NCI-H2081 treated with DMSO at 0.1 percent for 48 hours (cell line): ENCODE measurements around the gene INHBC.
"Not testable (repeated sequence)": the region's sequence is repeated elsewhere in the genome, so short reads cannot be mapped to it uniquely, and the experiment has no call there.

Experiments used
- DNase-seq: peaks from one replicate; lab custom pipeline; 2025; lab: John Stamatoyannopoulos, UW

INHBC gene

GRCh38 chr12:57429473-57430111 lies 5.0 kb upstream of the INHBC start:
- DNase-seq = no peak

GRCh38 chr12:57430112-57430930 lies 4.3 kb upstream of the INHBC start:
- DNase-seq = no peak

DNA sequence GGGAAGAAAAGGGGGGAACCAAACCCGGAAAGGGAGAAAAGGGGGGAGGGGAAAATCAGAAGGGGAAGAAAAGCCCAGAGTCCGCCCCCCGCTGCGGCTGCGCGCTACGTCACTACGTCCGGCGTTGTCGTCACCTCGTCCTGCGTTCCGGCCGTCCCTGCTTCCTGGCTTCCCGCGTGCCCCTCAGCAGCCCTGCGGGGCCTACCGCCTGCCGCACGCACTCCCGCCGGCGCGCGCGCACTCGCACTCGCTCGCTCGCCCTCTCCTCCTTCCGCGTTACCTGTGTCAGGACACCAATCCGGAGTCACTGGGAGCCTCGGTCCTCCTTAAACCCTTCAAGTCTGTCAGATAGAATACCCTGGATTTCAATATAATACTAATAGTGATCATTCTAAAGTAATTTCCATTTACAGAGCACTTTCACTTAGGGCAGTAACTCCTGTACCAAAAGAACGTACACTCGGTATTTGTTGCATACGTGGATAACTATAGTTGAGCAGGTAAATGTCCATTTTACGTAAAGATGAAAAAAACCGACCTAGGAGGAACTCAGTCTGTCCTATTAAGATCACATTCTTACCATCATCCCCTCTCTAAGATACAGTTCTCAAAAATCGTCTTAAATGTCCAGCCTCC lies 3.5 kb upstream of the INHBC start, which contains the start of gene R3HDM2:
TSS of gene R3HDM2 (minus strand) at position 113 of the 636 bp plus-strand sequence. CDS start 120,615 bp downstream, outside the sequence.
- DNase-seq = peak; percentile 82

DNA sequence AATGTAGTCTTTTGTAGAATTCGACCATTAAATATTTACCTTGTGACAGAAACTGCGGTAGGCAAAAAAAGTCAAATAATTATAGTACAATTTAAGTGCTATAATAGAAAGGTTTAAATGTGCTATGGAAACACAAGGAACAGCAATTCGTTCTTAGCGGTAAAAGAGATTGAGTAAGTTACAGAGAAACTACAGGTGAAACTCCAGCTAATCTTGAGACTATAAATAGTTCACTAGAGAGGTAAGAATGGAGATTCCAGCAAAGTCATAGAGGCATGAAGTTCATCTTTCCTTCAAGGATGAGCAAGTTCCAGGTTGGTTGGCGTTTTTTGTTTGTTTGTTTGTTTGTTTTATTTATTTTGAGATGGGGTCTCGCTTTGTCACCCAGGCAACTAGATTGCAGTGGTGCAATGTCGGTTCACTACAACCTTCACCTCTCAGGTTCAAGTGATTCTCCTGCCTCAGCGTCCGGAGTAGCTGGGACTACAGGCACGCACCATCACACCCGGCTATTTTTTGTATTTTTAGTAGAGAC lies 2.9 kb upstream of the INHBC start:
- no peak for DNase-seq

DNA sequence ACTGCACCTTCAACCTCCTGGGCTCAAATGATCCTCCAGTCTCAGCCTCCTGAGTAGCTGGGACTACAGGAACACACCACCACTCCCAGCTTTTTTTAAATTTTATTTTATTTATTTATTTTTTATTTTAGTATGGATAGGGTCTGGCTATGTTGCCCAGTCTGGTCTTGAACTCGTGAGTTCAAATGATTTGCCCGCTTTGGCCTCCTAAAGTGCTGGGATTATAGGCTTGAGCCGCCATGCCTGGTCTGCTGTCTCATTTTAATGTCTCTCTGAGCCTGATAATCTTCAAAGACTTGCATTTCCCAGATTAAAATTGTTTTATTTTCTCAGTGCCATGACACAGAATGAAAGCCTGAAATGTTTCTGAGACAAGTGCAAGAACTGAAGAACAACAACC lies 1.2 kb upstream of the INHBC start:
- no peak for DNase-seq

- DNase-seq = no peak
These were observed 709 bp downstream of the INHBC start for GRCh38 chr12:57435293-57435692.

DNA sequence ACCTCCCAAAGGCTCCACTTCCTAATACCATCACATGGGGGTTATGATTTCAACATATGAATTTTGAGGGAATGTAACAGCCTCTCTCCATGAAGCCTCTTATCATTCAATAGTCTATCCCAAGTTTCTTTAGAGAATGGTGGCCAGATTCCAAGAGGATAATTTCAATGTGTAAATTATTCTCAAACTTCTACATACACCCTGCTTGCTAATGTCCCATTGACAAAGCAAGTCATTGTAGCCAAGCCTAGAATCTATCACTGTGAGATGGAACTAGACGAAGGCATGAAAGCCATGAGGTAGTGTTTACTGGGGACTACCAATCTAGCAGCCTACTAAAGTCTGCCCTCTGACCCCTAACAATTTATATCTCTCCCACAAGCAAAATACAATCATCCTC lies 3.8 kb downstream of the INHBC start:
- no peak for DNase-seq

GRCh38 chr12:57439762-57440266 lies 5.2 kb downstream of the INHBC start:
- DNase-seq = no peak

DNA sequence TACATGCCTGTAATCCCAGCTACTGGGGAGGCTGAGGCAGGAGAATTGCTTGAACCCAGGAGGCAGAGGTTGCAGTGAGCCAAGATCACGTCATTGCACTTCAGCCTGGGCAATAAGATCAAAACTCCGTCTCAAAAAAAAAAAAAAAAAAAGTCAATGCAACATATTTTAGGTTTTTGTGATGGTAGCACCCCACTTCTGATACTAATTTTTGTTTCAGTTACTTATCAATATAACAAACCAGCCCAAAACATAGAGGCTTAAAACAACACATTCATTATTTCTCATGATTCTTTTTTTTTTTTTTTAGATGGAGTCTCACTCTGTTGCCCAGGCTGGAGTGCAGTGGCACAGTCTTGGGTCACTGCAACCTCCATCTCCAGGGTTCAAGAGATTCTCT lies 6.8 kb downstream of the INHBC start:
- DNase-seq = not testable (repeated sequence)

DNA sequence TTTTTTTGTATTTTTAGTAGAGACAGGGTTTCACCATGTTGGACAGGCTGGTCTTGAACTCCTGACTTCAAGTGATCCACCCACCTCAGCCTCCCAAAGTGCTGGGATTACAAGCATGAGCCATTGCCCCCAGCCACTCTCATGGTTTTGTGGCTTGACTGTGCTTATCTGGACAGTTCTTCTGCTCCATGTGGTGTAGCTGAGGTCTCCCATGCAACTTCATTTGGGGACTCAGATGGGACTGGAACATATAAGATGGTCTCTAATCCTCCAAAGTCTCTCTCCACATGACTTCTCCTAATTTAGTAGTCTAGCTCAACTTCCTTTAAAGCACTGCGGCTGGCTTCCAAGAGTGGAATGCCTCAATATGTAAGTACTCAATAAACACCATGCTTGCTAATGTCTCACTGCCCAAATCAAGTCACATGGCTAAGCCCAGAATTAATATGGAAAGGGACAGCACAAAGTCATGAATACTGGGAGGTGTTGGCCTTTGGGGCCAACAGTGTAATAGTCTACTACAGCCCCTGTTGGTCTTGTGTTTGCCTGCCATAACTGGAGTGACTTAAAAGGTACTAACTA lies 7.4 kb downstream of the INHBC start:
- no peak for DNase-seq

DNA sequence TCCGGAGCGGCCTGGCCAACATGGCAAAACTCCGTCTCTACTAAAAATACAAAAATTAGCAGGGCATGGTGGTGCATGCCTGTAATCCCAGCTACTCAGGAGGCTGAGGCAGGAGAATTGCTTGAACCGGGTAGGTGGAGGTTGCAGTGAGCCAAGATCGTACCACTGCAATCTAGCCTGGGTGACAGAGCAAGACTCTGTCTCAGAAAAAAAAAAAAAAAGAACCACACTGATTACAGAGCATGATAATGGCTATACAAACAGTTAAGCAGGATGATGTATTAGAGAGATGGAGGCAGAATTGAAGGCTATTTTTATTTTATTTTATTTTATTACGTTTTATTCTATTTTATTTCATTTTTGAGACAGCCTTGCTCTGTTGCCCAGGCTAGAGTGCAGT lies 9.8 kb downstream of the INHBC start:
- not testable (repeated sequence) for DNase-seq

DNA sequence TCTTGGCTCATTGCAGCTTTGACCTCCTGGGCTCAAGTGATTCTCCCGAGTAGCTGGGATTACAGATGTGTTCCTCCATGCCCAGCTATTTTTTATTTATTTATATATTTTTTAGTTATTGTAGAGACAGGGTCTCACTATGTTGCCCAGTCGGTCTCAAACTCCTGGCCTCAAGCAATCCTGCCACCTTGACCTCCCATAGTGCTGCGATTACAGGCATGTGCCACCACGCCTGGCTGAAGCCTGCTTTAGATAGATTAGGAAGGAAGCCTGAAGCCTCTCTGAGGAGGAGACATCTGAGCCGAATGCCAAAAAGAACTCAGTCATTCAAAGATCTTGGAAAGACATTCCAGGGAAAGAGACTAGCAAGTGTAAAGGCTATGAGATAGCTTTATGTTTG lies 10.2 kb downstream of the INHBC start:
- no peak for DNase-seq

GRCh38 chr12:57446292-57446960 lies 11.8 kb downstream of the INHBC start:
- no peak for DNase-seq

DNA sequence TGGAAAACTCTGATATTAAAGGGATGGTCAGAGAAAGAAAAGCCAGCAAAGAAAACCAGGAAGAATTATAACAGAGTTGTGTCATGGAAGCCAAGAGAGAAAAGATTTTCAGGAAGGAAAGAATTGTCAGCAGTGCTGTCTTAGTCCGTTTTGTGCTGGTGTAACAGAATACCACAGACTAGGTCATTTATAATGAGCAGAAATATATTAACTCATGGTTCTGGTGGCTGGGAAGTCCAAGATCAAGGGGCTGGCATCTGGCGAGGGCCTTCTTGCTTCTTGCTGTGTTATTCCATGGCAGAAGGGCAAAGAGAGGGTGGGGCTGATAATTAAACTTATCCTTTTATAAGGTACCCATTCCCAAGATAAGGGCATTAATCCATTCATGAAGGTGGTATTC lies 14.1 kb downstream of the INHBC start:
- no peak for DNase-seq

DNA sequence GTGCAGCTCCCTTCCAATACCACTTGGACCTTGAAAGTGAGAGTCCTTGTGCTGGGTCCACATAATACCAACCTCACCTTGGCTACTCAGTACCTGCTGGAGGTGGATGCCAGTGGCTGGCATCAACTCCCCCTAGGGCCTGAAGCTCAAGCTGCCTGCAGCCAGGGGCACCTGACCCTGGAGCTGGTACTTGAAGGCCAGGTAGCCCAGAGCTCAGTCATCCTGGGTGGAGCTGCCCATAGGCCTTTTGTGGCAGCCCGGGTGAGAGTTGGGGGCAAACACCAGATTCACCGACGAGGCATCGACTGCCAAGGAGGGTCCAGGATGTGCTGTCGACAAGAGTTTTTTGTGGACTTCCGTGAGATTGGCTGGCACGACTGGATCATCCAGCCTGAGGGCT lies 14.8 kb downstream of the INHBC start:
- DNase-seq = no peak

DNA sequence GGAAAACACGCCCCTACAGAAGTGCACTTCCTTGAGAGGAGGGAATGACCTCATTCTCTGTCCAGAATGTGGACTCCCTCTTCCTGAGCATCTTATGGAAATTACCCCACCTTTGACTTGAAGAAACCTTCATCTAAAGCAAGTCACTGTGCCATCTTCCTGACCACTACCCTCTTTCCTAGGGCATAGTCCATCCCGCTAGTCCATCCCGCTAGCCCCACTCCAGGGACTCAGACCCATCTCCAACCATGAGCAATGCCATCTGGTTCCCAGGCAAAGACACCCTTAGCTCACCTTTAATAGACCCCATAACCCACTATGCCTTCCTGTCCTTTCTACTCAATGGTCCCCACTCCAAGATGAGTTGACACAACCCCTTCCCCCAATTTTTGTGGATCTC lies 15.5 kb downstream of the INHBC start:
- no peak for DNase-seq

DNA sequence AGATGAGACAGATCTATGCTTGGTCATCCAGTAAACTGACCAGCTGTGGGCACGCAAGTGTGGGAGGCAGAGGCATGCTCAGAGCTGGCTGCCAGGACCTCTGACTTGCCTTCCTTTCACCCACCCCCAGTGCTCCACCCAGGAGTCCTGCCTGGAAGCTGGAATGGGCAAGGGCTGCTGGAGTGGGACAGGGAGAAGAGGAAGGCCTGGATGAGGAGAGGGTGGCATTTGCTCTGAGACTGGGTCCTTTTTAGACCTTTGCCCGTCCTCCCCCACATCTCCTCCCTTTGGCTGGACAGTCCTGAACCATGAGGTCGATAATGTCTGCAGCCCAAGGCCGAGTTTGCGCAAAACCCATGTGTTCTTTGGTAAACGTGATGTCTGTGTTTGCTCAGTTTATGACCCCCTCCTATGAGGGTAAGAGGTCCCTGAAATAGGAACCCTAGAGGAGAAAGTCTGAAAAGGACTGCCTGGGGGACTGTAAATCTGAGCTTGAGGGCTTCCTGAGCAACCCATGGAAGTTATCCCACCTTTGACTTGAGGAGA lies 16.7 kb downstream of the INHBC start:
- DNase-seq = no peak

DNA sequence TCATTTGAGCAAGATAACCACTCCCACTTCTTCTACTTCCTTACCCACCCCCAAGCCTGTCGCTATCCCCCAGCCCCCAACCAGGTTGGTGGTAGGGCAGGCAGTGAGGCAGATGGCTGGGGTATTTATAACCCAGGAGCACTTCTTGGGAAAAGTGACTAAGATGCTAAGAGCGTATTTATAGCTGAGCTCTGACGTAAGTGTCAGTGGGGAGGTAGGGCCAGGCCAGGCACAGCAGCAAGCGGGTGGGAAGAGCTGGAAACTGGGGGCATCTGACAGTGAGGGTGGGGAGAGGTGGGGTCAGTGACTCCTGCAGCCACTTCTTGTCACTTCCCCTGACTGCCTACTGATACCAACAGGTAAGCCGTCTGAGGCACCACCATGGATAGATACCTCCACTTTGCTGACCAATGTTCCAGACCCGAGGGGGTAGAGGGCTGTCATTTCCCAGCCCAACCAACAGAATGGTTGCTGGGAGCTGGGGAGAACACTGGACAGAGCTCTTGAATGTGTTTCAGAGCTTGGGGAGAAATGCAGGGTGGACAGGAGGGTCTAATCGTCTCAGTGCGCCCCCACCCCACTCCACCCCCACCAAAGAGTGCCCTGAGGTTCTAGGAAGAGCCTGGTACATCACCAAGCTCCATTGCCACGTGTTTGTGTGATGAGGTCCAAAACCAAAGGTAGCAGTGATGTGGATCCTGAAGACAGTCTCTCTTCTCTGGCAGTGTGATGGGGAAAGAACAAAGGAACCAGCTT lies 17.8 kb downstream of the INHBC start:
- DNase-seq = no peak

DNA sequence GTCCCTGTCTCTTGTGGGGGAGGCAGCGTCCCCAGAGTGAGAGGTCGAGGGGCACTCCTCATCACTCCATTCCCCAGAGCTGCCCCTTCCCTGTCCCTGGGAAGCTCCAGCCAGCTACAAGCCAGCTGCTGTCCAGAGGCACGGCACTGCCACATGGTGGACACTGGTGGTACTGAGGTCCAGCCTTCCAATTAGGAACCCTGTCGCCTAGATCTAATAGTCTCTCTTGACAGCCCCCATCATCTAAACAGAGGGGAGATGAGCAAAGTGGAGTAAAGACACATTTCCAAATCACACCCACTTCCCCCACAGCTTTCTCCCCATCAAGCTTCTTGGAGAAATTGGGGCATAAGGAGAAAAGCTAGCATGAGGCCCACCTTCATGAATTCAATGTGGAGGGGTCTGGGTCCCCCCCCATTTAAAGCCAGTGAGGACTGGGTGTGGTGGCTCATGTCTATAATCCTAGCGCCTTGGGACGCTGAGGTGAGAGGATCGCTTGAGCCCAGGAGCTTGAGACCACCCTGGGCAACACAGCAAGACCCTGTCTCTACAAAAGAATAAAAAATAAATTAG lies 18.4 kb downstream of the INHBC start:
- DNase-seq = no peak

GRCh38 chr12:57454213-57454565 lies 19.6 kb downstream of the INHBC start:
- no peak for DNase-seq
